H1 (cell line): Measurements from ENCODE around the gene FHIT.

Source experiments
- CTCF ChIP-seq, 3 experiments: IDR thresholded peaks; 1 replicate in 2 of 3; 2 replicates in 1 of 3; pipeline versions ENCODE4 v1.5.1 to v1.6.1; 2011; ENCODE audit warnings: low read length in 3 of 3, mild to moderate bottlenecking in 3 of 3, inconsistent platforms in 2 of 3, low read depth in 1 of 3, moderate library complexity in 1 of 3; ENCODE audit not compliant: insufficient read depth in 1 of 3; ENCODE audit errors: control extremely low read depth in 1 of 3
- GABPA ChIP-seq: IDR thresholded peaks from 2 replicates; pipeline ENCODE4 v1.6.1; 2011; ENCODE audit warnings: mild to moderate bottlenecking, low read length, moderate library complexity, borderline replicate concordance; ENCODE audit not compliant: insufficient read depth
- GTF2F1 ChIP-seq: IDR thresholded peaks from 2 replicates; pipeline ENCODE4 v1.6.1; 2012; ENCODE audit warnings: low read depth, low read length, improper control_type of control experiment, borderline replicate concordance
- KDM5A ChIP-seq: fragments of 200-600 bp; IDR thresholded peaks from 2 replicates; pipeline ENCODE4 v1.7.1; 2012; ENCODE audit warnings: mild to moderate bottlenecking, low read length, inconsistent platforms, mixed read lengths
- NANOG ChIP-seq: IDR thresholded peaks from 2 replicates; pipeline ENCODE4 v1.6.1; 2011; ENCODE audit warnings: low read length, low read depth, mild to moderate bottlenecking, inconsistent platforms; ENCODE audit not compliant: insufficient read depth, poor library complexity, severe bottlenecking
- PHF8 ChIP-seq: fragments of 200-600 bp; sonication (generic); conservative IDR thresholded peaks from 2 replicates; pipeline ENCODE4 v1.7.1; 2012; ENCODE audit warnings: low read depth, mild to moderate bottlenecking, inconsistent platforms, low read length, moderate library complexity
- POLR2A ChIP-seq, 2 experiments: IDR thresholded peaks; 1 replicate in 1 of 2; 2 replicates in 1 of 2; pipeline ENCODE4 v1.6.1; 2011; ENCODE audit warnings: low read depth in 2 of 2, low read length in 2 of 2, mild to moderate bottlenecking in 2 of 2; ENCODE audit errors: control extremely low read depth in 1 of 2

- TF ChIP-seq CTCF (IDR thresholded peaks at IDR 0.05; ENCODE audit: control extremely low read depth in 1 of 3, insufficient read depth in 1 of 3, low read depth in 1 of 3, low read length in 3 of 3): no peak
- no peak for TF ChIP-seq POLR2A (IDR thresholded peaks at IDR 0.05; ENCODE audit: control extremely low read depth in 1 of 2, low read depth in 2 of 2, low read length in 2 of 2)
- no peak for TF ChIP-seq GABPA
- TF ChIP-seq PHF8: no peak
- no peak for TF ChIP-seq GTF2F1
- no peak for TF ChIP-seq KDM5A
- no peak for TF ChIP-seq NANOG
Observed at GRCh38 chr3:61081554-61081953, 169.7 kb downstream of the FHIT start.
